D721Med (cell line): ENCODE data around the gene APOM.

Experiments used
- DNase-seq: peaks from one replicate; pipeline ENCODE4 v3.0.0; 2011; ENCODE audit warnings: low spot score; ENCODE audit not compliant: insufficient read length
- FAIRE-seq: peaks from 2 replicates; lab custom pipeline; 2011; peaks lifted over from hg19 to GRCh38; lab: Jason Lieb, UNC
- CTCF ChIP-seq: IDR thresholded peaks from 2 replicates; pipeline ENCODE4 v1.5.1; 2012; ENCODE audit warnings: mild to moderate bottlenecking, control low read depth; ENCODE audit not compliant: insufficient read depth; ENCODE audit errors: missing control alignments

APOM gene

GRCh38 chr6:31676322-31676903 is 20.7 kb downstream of the APOM start:
- DNase-seq: no peak
- TF ChIP-seq CTCF: no peak

GRCh38 chr6:31676904-31677303 is 21.2 kb downstream of the APOM start:
- no peak for FAIRE-seq
- no peak for DNase-seq
- TF ChIP-seq CTCF: no peak

More at GRCh38 chr6:31676322-31676903, 20.7 kb downstream of the APOM start:
- no peak for FAIRE-seq

DNA sequence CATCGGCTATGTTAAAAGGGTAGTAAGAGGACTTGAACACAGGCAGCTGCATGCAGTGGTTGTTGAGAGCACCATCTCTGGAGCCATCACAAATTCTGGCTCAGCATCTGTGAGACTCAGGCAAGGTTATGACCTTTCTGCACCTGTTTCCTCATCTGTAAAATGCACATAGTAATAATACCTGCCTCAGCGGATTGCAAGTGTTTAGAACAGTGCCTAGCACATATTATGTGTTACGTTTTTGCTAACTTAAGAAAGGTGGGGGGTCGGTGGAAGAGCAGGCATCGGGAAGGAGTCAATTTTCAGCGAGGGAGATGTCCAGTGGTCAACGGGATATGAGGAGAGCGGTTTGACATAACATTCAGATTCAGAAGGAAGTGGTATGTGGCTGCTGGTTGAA is 22.3 kb downstream of the APOM start:
- FAIRE-seq (no peak), DNase-seq (no peak)
- no peak for TF ChIP-seq CTCF

DNA sequence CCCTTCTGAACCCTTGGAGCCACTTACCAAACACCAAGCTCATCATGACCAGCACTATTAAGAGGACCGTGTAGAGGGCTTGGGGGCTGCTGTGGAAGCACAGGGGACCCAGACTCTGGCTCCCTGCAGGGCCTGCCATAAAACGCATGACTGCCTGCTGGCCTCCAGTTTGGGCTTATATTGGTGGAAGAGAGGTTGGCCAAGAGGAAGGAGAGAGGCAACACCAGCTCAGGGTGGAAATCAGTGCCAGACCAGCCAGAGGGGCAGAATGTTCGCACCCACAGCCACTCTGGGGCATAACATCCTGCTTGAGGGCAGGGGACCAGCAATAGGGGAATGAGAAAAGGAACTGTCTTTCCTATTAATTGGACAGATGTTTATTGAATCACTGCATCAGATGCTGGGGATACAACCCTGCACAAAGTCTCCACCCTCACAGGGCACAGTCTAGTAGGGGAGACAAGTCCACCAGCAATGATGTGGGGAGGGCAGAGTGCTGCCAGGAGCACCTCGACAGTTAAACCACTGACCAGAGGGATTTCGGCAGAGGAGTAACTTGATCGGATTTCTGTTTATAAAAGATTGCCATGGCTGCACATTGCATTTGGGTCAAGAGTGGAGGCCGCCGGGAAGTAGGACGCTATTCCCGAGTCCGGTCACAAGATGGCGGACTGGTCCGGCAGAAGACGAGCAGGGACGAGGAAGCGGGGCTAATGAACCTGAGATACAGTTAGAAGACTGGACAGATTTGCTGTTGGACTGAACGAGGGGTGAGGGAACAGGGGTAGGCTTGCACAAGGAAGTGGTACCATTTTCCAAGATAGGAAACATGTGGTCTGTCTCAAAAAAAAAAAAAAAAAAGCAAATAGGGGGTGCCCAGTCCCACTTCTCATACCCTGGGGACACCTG is 24.8 kb downstream of the APOM start, which contains the start of gene LY6G5C:
Gene LY6G5C (minus strand): TSS at position 842 of the 909 bp plus-strand sequence. CDS start 694 bp downstream, at position 148.
- DNase-seq: peak; percentile 77
- TF ChIP-seq CTCF: peak; percentile 90
- no peak for FAIRE-seq

DNA sequence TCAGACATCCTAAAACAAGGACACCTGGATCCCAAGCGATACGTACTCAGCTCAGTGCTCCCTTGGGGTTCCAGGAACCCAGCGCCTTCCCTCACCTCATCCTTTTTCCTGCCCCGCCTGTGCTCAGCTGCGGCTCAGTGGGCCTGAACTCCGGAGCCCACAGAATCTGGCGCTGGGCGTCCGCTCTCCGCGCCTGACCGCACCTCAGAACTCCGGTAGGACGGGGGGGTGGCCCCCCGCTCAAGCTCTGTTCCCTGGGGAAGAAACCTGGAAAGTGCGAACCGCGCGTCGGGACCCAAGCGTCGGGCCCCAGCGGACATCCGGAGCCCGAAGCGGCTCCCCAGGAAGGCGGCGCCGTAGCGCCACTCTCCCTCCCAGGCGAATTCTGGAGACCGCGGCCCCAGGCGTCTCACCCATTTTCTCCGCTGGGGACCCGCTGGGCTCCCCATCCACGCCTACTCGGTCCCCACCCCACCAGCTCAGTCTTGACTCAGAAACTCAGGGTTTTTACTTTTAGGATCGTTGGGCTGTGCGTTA is 25.5 kb downstream of the APOM start:
- DNase-seq (no peak), FAIRE-seq (no peak)
- TF ChIP-seq CTCF: no peak

DNA sequence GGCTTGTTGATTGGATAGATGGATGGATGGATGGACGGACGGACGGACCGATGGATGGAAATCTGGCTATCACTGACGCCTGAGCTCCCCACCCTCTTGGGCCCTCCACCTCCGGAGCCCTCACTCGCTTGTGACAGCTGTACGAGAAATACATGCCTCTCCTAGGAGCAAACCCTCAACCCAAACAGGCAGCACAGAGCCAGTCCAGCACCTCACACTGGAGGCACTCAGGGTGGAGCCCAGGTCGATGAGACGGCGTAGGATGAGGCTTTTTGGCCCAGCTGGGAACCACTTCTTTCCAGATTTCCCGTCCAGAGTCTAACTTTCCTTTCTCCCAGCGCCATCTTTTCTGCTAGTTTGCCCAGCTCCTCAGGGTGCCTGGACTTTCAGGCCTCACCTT is 27.9 kb downstream of the APOM start:
- FAIRE-seq: no peak
- no peak for DNase-seq
- no peak for TF ChIP-seq CTCF
